H9 (cell line): ENCODE results near the gene DCST2. TPM values are rescaled to one million over a fixed set of nuclear protein-coding genes. Genes with fewer than 3 reads are reported as not detected.

Experiments used
- DNase-seq: peaks from one replicate; pipeline ENCODE4 v3.0.0-alpha.2; 2017
- H2AFZ ChIP-seq: one replicate; pipeline ENCODE4 v1.6.1; 2013; ENCODE audit warnings: mild to moderate bottlenecking, low read length, control low read depth, moderate library complexity
- H2AK5ac ChIP-seq: 2 replicates; pipeline ENCODE4 v1.6.1; 2013; ENCODE audit warnings: low read length, control low read depth, mixed read lengths; ENCODE audit not compliant: insufficient read length
- H2BK120ac ChIP-seq: one replicate; pipeline ENCODE4 v1.6.1; 2013; ENCODE audit warnings: low read depth, mild to moderate bottlenecking, low read length, control low read depth, inconsistent platforms; ENCODE audit not compliant: poor library complexity, severe bottlenecking
- H2BK12ac ChIP-seq: 2 replicates; pipeline ENCODE4 v1.6.1; 2013; ENCODE audit warnings: low read length, control low read depth, mixed read lengths, low read depth; ENCODE audit not compliant: insufficient read length
- H2BK15ac ChIP-seq: 2 replicates; pipeline ENCODE4 v1.6.1; 2013; ENCODE audit warnings: low read depth, low read length, control low read depth
- H2BK20ac ChIP-seq: one replicate; pipeline ENCODE4 v1.6.1; 2013; ENCODE audit warnings: low read depth, mild to moderate bottlenecking, low read length, control low read depth, inconsistent platforms; ENCODE audit not compliant: poor library complexity, severe bottlenecking
- H2BK5ac ChIP-seq: 2 replicates; pipeline ENCODE4 v1.6.1; 2013; ENCODE audit warnings: low read length, control low read depth, mixed read lengths; ENCODE audit not compliant: insufficient read length
- H3K14ac ChIP-seq: 2 replicates; pipeline ENCODE4 v1.6.1; 2013; ENCODE audit warnings: low read length, control low read depth; ENCODE audit not compliant: insufficient read depth
- H3K18ac ChIP-seq: 2 replicates; pipeline ENCODE4 v1.6.1; 2013; ENCODE audit warnings: low read depth, mild to moderate bottlenecking, mixed read lengths, low read length, control low read depth; ENCODE audit not compliant: insufficient read length
- H3K23ac ChIP-seq: 2 replicates; pipeline ENCODE4 v1.6.1; 2013; ENCODE audit warnings: low read length, control low read depth, mixed read lengths, low read depth; ENCODE audit not compliant: insufficient read length
- H3K23me2 ChIP-seq: 2 replicates; pipeline ENCODE4 v1.6.1; 2013; ENCODE audit warnings: low read depth, mild to moderate bottlenecking, mixed read lengths, low read length, control low read depth; ENCODE audit not compliant: insufficient read length, poor library complexity, severe bottlenecking
- H3K27ac ChIP-seq: 2 replicates; pipeline ENCODE4 v1.5.1; 2013; ENCODE audit warnings: low read length, control low read depth, mixed read lengths, low read depth; ENCODE audit not compliant: insufficient read length
- H3K27me3 ChIP-seq: 2 replicates; pipeline ENCODE4 v1.6.1; 2013; ENCODE audit warnings: low read length, control low read depth, inconsistent platforms; ENCODE audit not compliant: insufficient read depth
- H3K4ac ChIP-seq: 2 replicates; pipeline ENCODE4 v1.6.1; 2013; ENCODE audit warnings: low read depth, mild to moderate bottlenecking, control low read depth, inconsistent platforms, low read length, moderate library complexity
- H3K4me1 ChIP-seq: 2 replicates; pipeline ENCODE4 v1.6.1; 2013; ENCODE audit warnings: low read length, control low read depth, inconsistent platforms; ENCODE audit not compliant: insufficient read depth
- H3K4me2 ChIP-seq: 2 replicates; pipeline ENCODE4 v1.6.1; 2013; ENCODE audit warnings: low read length, control low read depth, mixed read lengths; ENCODE audit not compliant: insufficient read length, insufficient read depth
- H3K56ac ChIP-seq: 2 replicates; pipeline ENCODE4 v1.6.1; 2013; ENCODE audit warnings: low read depth, mild to moderate bottlenecking, mixed read lengths, low read length, control low read depth; ENCODE audit not compliant: insufficient read length
- H3K79me1 ChIP-seq: 2 replicates; pipeline ENCODE4 v1.6.1; 2013; ENCODE audit warnings: low read depth, mild to moderate bottlenecking, moderate library complexity, low read length, control low read depth, inconsistent platforms; ENCODE audit not compliant: insufficient read depth, poor library complexity, severe bottlenecking
- H3K79me2 ChIP-seq: 2 replicates; pipeline ENCODE4 v1.6.1; 2013; ENCODE audit warnings: low read length, control low read depth, inconsistent platforms; ENCODE audit not compliant: insufficient read depth
- H3K9ac ChIP-seq: 2 replicates; pipeline ENCODE4 v1.6.1; 2013; ENCODE audit warnings: low read length, control low read depth, mixed read lengths; ENCODE audit not compliant: insufficient read length; ENCODE audit errors: extremely low read depth
- H3K9me3 ChIP-seq: one replicate; pipeline ENCODE4 v1.6.1; 2013; ENCODE audit warnings: low read depth, low read length, inconsistent platforms; ENCODE audit not compliant: control insufficient read depth
- H3T11ph ChIP-seq: one replicate; pipeline ENCODE4 v1.6.1; 2013; ENCODE audit warnings: mild to moderate bottlenecking, low read length, control low read depth, inconsistent platforms
- H4K20me1 ChIP-seq: one replicate; pipeline ENCODE4 v1.6.1; 2013; ENCODE audit not compliant: control insufficient read depth, insufficient read length, insufficient read depth
- H4K5ac ChIP-seq: 2 replicates; pipeline ENCODE4 v1.6.1; 2013; ENCODE audit warnings: low read depth, mild to moderate bottlenecking, mixed read lengths, low read length, control low read depth; ENCODE audit not compliant: insufficient read length
- H4K8ac ChIP-seq: replicated peaks from 2 replicates; pipeline ENCODE4 v1.6.1; 2013; ENCODE audit warnings: low read length, control low read depth, mixed read lengths, low read depth; ENCODE audit not compliant: insufficient read length
- H4K91ac ChIP-seq: 2 replicates; pipeline ENCODE4 v1.6.1; 2013; ENCODE audit warnings: low read depth, mild to moderate bottlenecking, moderate library complexity, mixed read lengths, low read length, control low read depth; ENCODE audit not compliant: insufficient read length
- H3K27ac Mint-ChIP-seq, 3 experiments: 2 replicates in 2 of 3; 3 replicates in 1 of 3; pipeline ENCODE4 v1.8.0; 2020 to 2021; ENCODE audit warnings: mixed read lengths in 3 of 3, mild to moderate bottlenecking in 1 of 3, moderate library complexity in 1 of 3
- H3K27me3 Mint-ChIP-seq: 2 replicates; pipeline ENCODE4 v1.8.0; 2021; ENCODE audit warnings: low read depth, mild to moderate bottlenecking, moderate library complexity, mixed read lengths
- H3K36me3 Mint-ChIP-seq, 3 experiments: 2 replicates in 2 of 3; 3 replicates in 1 of 3; pipeline ENCODE4 v1.8.0; 2020 to 2021; ENCODE audit warnings: low read depth in 3 of 3, mixed read lengths in 3 of 3; ENCODE audit not compliant: insufficient read depth in 1 of 3
- H3K4me1 Mint-ChIP-seq, 2 experiments: 2 replicates each; pipeline ENCODE4 v1.8.0; 2020; ENCODE audit warnings: mixed read lengths in 2 of 2
- H3K4me3 Mint-ChIP-seq, 2 experiments: 2 replicates in 1 of 2; 3 replicates in 1 of 2; pipeline ENCODE4 v1.8.0; 2020 to 2021; ENCODE audit warnings: mild to moderate bottlenecking in 2 of 2, mixed read lengths in 2 of 2, moderate library complexity in 1 of 2
- H3K9me3 Mint-ChIP-seq, 2 experiments: 2 replicates in 1 of 2; 3 replicates in 1 of 2; pipeline ENCODE4 v1.8.0; 2020; ENCODE audit warnings: mild to moderate bottlenecking in 2 of 2, mixed read lengths in 2 of 2, moderate library complexity in 1 of 2
- CTCF ChIP-seq: fragments of 200-600 bp; sonication (generic); conservative IDR thresholded peaks from 3 replicates; pipeline ENCODE4 v1.8.0; 2021; ENCODE audit warnings: antibody characterized with exemption, mild to moderate bottlenecking
- WGBS: extraction: QIAGEN DNeasy Blood & Tissue Kit; methylation state at CpG from one replicate; pipeline ENCODE4 v1.1.7; 2013; ENCODE audit warnings: missing lambda C conversion rate, low lambda C conversion rate, mixed read lengths; ENCODE audit not compliant: insufficient read length; ENCODE audit errors: extremely low coverage; 5-methylcytosine and 5-hydroxymethylcytosine counted together
- total RNA-seq: library from RNA; stranded (reverse); gene quantifications from 2 replicates; pipeline ENCODE4 v1.2.1, GENCODE V29; 2021

DCST2 gene
- total RNA-seq, 1 experiment from 2014 or later = 0.35 TPM

- Histone ChIP-seq H3K4ac (no peak overlapping the region), H2AFZ (no peak overlapping the region), H3K9ac (no peak overlapping the region), H3K18ac (no peak overlapping the region), H4K91ac (no peak overlapping the region), H4K8ac (no peak overlapping the region), H3K14ac (no peak overlapping the region), H2BK120ac (no peak overlapping the region), H3K27me3 (peaks cover 4% of the 10 kb centered on the region; the same call in 1 of the 2 replicates), H2BK20ac (no peak overlapping the region), H3K23me2 (peaks cover 16% of the 10 kb centered on the region), H2BK5ac (no peak overlapping the region), H3K56ac (no peak overlapping the region), H3K9me3 (no peaks in the 10 kb centered on the region), H3K79me2 (no peaks in the 10 kb centered on the region), H3T11ph (no peak overlapping the region), H4K20me1 (no peaks in the 10 kb centered on the region), H3K79me1 (no peaks in the 10 kb centered on the region), H2AK5ac (no peak overlapping the region), H2BK15ac (no peak overlapping the region), H4K5ac (no peak overlapping the region), H3K23ac (no peak overlapping the region), H2BK12ac (no peak overlapping the region), H3K4me1 (no peaks in the 10 kb centered on the region; the same call in 1 of the 2 replicates), H3K27ac (no peak overlapping the region), H3K4me2 (peak overlapping the region; percentile 67)
- Mint-ChIP-seq H3K36me3 (peaks cover 7 to 18% (median 14%) of the 10 kb centered on the region in 3 experiments; a peak in 6 of 7 replicates), H3K9me3 (no peaks in the 10 kb centered on the region), H3K4me1 (peaks cover 23 to 31% of the 10 kb centered on the region in 2 experiments), H3K4me3 (peak overlapping the region; percentile 64 to 83), H3K27ac (no peak overlapping the region), H3K27me3 (peaks cover 19% of the 10 kb centered on the region)
- no peak for DNase-seq
- peak; percentile 41 for TF ChIP-seq CTCF
- no CpG with 5 or more reads among the region's 12 CpGs for WGBS
These were observed 19.1 kb upstream of the DCST2 start for GRCh38 chr1:155052439-155053395.
